ENCODE data around the gene BMF.

GRCh38 chr15:40059821-40060220, 48.9 kb downstream of the BMF start:
- no peak for TF ChIP-seq CTCF (IDR thresholded peaks at IDR 0.05)
- TF ChIP-seq EP300 (IDR thresholded peaks at IDR 0.05) = no peak
